Measurements from ENCODE around the gene ATP8B1. TPM values are rescaled to one million over a fixed set of nuclear protein-coding genes. Genes with fewer than 3 reads are reported as not detected.

ATP8B1 gene
- total and polyA plus RNA-seq, 2 of the 8 experiments (the other 6 are each of a cell fraction or from before 2014, with no cell fraction given): 1.1 to 4.6 TPM

DNA sequence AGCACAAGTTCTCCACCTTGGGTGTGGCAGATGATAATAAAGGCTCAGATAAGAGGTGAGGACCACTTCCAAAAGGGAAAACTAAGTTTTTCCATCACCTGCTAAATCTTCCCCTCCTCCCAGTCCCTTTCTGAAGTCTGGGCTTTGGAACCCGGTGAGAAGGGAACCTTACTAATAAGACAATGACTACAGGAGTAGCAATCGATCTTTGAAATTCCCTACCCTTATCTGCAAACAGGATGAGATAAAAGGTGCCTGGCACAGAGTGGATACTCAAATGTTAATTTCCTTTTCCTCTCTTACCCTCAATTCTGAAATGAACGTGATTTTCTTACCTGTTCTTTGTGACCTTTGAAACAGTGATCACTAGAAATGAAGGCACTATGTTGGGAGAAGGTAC, 111.8 kb downstream of the ATP8B1 start (continued):
- TF ChIP-seq TBP (IDR thresholded peaks at IDR 0.05; ENCODE audit: low read depth, low read length) (no peak), JUN (IDR thresholded peaks at IDR 0.05; ENCODE audit: low read depth, low read length) (no peak)
- TF ChIP-seq, protein P1, sequence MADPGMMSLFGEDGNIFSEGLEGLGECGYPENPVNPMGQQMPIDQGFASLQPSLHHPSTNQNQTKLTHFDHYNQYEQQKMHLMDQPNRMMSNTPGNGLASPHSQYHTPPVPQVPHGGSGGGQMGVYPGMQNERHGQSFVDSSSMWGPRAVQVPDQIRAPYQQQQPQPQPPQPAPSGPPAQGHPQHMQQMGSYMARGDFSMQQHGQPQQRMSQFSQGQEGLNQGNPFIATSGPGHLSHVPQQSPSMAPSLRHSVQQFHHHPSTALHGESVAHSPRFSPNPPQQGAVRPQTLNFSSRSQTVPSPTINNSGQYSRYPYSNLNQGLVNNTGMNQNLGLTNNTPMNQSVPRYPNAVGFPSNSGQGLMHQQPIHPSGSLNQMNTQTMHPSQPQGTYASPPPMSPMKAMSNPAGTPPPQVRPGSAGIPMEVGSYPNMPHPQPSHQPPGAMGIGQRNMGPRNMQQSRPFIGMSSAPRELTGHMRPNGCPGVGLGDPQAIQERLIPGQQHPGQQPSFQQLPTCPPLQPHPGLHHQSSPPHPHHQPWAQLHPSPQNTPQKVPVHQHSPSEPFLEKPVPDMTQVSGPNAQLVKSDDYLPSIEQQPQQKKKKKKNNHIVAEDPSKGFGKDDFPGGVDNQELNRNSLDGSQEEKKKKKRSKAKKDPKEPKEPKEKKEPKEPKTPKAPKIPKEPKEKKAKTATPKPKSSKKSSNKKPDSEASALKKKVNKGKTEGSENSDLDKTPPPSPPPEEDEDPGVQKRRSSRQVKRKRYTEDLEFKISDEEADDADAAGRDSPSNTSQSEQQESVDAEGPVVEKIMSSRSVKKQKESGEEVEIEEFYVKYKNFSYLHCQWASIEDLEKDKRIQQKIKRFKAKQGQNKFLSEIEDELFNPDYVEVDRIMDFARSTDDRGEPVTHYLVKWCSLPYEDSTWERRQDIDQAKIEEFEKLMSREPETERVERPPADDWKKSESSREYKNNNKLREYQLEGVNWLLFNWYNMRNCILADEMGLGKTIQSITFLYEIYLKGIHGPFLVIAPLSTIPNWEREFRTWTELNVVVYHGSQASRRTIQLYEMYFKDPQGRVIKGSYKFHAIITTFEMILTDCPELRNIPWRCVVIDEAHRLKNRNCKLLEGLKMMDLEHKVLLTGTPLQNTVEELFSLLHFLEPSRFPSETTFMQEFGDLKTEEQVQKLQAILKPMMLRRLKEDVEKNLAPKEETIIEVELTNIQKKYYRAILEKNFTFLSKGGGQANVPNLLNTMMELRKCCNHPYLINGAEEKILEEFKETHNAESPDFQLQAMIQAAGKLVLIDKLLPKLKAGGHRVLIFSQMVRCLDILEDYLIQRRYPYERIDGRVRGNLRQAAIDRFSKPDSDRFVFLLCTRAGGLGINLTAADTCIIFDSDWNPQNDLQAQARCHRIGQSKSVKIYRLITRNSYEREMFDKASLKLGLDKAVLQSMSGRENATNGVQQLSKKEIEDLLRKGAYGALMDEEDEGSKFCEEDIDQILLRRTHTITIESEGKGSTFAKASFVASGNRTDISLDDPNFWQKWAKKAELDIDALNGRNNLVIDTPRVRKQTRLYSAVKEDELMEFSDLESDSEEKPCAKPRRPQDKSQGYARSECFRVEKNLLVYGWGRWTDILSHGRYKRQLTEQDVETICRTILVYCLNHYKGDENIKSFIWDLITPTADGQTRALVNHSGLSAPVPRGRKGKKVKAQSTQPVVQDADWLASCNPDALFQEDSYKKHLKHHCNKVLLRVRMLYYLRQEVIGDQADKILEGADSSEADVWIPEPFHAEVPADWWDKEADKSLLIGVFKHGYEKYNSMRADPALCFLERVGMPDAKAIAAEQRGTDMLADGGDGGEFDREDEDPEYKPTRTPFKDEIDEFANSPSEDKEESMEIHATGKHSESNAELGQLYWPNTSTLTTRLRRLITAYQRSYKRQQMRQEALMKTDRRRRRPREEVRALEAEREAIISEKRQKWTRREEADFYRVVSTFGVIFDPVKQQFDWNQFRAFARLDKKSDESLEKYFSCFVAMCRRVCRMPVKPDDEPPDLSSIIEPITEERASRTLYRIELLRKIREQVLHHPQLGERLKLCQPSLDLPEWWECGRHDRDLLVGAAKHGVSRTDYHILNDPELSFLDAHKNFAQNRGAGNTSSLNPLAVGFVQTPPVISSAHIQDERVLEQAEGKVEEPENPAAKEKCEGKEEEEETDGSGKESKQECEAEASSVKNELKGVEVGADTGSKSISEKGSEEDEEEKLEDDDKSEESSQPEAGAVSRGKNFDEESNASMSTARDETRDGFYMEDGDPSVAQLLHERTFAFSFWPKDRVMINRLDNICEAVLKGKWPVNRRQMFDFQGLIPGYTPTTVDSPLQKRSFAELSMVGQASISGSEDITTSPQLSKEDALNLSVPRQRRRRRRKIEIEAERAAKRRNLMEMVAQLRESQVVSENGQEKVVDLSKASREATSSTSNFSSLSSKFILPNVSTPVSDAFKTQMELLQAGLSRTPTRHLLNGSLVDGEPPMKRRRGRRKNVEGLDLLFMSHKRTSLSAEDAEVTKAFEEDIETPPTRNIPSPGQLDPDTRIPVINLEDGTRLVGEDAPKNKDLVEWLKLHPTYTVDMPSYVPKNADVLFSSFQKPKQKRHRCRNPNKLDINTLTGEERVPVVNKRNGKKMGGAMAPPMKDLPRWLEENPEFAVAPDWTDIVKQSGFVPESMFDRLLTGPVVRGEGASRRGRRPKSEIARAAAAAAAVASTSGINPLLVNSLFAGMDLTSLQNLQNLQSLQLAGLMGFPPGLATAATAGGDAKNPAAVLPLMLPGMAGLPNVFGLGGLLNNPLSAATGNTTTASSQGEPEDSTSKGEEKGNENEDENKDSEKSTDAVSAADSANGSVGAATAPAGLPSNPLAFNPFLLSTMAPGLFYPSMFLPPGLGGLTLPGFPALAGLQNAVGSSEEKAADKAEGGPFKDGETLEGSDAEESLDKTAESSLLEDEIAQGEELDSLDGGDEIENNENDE (IDR thresholded peaks at IDR 0.05; ENCODE audit: insufficient replicate concordance, low read length): no peak

Measured in H1 (cell line).